Gastroesophageal sphincter (tissue), 3 donors: ENCODE results near the gene ARX.

Source experiments
- POLR2AphosphoS5 ChIP-seq: sonication (generic); formaldehyde crosslinking; IDR thresholded peaks from one replicate; pipeline ENCODE4 v1.6.1; 2017; ENCODE audit warnings: antibody characterized with exemption
- TF ChIP-seq, protein P1 (sequence below), 4 experiments: fragments of 200-600 bp in 2 of 4; fragments of 450-650 bp in 2 of 4; sonication (generic) in 1 of 4; IDR thresholded peaks; one replicate each; pipeline ENCODE4 v1.5.1; 2017 to 2019; ENCODE audit warnings: antibody characterized with exemption in 4 of 4, mild to moderate bottlenecking in 2 of 4, moderate library complexity in 2 of 4

DNA sequence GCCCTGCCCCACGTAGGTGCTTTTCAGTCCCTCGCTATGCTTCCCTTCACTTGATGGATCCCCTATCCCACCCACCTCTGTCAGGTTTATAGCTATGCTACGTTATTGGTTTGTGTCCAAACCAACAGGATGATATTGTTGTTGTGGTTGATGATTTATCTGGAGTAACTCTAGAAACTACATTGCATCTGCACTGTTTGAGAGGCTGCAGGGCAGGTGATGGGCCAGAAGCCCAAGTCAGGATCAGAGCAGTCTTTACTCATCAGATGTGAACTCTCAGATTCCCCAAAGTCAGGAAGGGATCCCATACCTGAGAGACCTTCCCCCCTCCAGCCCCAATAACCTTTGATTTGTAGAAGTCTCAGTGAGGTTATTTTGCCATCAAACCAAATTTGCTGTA, 34.7 kb downstream of the ARX start:
- TF ChIP-seq, protein P1, sequence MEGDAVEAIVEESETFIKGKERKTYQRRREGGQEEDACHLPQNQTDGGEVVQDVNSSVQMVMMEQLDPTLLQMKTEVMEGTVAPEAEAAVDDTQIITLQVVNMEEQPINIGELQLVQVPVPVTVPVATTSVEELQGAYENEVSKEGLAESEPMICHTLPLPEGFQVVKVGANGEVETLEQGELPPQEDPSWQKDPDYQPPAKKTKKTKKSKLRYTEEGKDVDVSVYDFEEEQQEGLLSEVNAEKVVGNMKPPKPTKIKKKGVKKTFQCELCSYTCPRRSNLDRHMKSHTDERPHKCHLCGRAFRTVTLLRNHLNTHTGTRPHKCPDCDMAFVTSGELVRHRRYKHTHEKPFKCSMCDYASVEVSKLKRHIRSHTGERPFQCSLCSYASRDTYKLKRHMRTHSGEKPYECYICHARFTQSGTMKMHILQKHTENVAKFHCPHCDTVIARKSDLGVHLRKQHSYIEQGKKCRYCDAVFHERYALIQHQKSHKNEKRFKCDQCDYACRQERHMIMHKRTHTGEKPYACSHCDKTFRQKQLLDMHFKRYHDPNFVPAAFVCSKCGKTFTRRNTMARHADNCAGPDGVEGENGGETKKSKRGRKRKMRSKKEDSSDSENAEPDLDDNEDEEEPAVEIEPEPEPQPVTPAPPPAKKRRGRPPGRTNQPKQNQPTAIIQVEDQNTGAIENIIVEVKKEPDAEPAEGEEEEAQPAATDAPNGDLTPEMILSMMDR (IDR thresholded peaks at IDR 0.05), result no peak
- no peak for TF ChIP-seq POLR2AphosphoS5
